H1 (cell line): ENCODE measurements around the gene ADRA2C. TPM values are rescaled to one million over a fixed set of nuclear protein-coding genes. Genes with fewer than 3 reads are reported as not detected.

Experiments used
- BCL11A ChIP-seq, 2 experiments: IDR thresholded peaks; one replicate each; pipeline ENCODE4 v1.6.1; 2011; ENCODE audit warnings: low read depth in 2 of 2, low read length in 2 of 2, mild to moderate bottlenecking in 2 of 2
- polyA plus RNA-seq, 7 experiments: library from polyadenylated mRNA; depleted of rRNA in 3 of 7; stranded (reverse) in 5 of 7; unstranded in 2 of 7; fragments of >200 nt in 5 of 7; fragments of 200-250 nt in 2 of 7; gene quantifications; 1 replicate in 5 of 7; 2 replicates in 1 of 7; 4 replicates in 1 of 7; pipeline versions ENCODE4 v1.2.1 to v1.2.3, GENCODE V29; 2011 to 2013; ENCODE audit warnings: missing spikeins in 2 of 7, mixed read lengths in 2 of 7
- total RNA-seq: library from RNA; stranded (reverse); fragmentation: NEBNext Ultra II Directional; extraction: Animal tissue kit (Norgen Biotek cat#: 25700); gene quantifications from 2 replicates; pipeline ENCODE4 v1.2.1, GENCODE V29; 2021

ADRA2C gene
- total and polyA plus RNA-seq, 2 of the 8 experiments (the other 6 are each of a cell fraction or from before 2014, with no cell fraction given) = 14.6 to 14.8 TPM

DNA sequence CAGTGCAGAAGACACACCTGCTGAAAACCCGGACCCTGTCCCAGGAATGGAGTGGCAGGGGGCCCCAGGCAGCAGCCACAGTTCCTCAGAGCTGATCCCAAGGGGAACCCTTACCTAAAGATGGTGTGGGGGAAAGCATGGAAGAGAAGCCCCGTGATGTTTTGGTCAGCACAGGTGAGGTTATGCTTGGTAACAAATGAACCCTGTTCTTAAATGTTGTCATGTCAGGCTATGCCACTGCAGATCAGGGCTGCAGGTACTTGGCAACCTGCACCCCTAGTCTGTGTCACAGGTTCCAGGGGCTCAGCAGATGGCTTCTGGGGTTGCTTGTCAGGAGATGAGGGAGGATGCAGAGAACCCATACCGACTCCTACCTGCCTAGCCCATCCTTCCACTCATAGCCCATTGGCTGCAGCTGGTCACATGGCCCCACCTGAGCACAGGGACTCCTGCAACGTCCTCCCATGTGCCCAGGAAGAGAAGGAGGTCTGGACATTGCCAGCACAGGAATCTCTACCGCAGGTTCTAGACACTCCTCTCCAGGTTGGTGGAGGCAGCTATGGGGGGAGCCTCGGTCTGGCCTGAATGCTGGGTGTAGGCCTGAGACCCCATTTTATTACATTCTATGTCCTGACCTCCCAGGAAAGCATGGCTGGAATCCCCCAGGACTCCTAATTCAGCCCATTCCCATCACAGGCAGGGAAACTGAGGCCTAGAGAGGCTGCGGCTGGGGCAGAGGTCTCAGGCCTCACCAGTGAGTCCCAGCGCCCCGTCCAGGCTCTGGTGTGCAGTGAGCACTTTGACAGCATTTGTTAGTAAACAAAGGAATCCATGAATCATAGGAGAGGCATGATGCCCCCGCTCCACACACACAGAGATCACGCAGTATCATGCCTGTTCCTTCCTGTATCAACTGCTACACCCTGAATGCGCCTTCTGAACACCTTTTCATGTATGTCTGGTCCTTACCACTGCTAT is 51.1 kb downstream of the ADRA2C start (continued):
- no peak for TF ChIP-seq BCL11A (IDR thresholded peaks at IDR 0.05; ENCODE audit: low read depth in 2 of 2, low read length in 2 of 2)

Other genes with a start within 250 kb of the ADRA2C start
- 101 and 106 TPM in 2 replicates for gene LRPAP1, start 234.0 kb upstream of the ADRA2C start, total RNA-seq
- gene LRPAP1, start 234.0 kb upstream of the ADRA2C start, polyA plus RNA-seq (2011; rRNA removed) = 31.1 and 39.6 TPM in 2 replicates